PC-9 (cell line): ENCODE results near the gene MFNG. TPM values are rescaled to one million over a fixed set of nuclear protein-coding genes. Genes with fewer than 3 reads are reported as not detected.

Experiments used
- Bru-seq: library from RNA; stranded (reverse); fragments of 400-500 nt; gene quantifications from one replicate; lab custom pipeline; 2021; lab: Mats Ljungman, UMichigan
- BruChase-seq, 2 experiments: library from RNA; stranded (reverse); fragments of 400-500 nt; gene quantifications; one replicate each; lab custom pipeline; 2021; lab: Mats Ljungman, UMichigan
- BruUV-seq: library from RNA; stranded (reverse); fragments of 400-500 nt; replicated peaks from 2 replicates; lab custom pipeline; 2021; lab: Mats Ljungman, UMichigan
- CTCF ChIA-PET: fragments of 300-600 bp; sonication (Branson Sonifier 250); formaldehyde crosslinking; loops from one replicate; lab custom pipeline; 2022; ENCODE audit warnings: antibody characterized with exemption; lab: Charles Lee
- POLR2A ChIA-PET: fragments of 300-600 bp; sonication (Branson Sonifier 250); formaldehyde crosslinking; loops from one replicate; lab custom pipeline; 2022; ENCODE audit warnings: antibody characterized with exemption; ENCODE audit not compliant: unreplicated experiment; lab: Charles Lee
- DNase-seq, 2 experiments: peaks; one replicate each; pipeline versions ENCODE4 v3.0.0 to v3.0.0-alpha.2; 2015 to 2022; ENCODE audit warnings: mixed read lengths in 1 of 2
- H2AFZ ChIP-seq: fragments of 200-600 bp; sonication (generic); 2 replicates; pipeline ENCODE4 v1.8.1; 2017; ENCODE audit warnings: antibody characterized with exemption
- H3F3A ChIP-seq: fragments of 200-600 bp; sonication (generic); 2 replicates; pipeline ENCODE4 v1.8.1; 2017; ENCODE audit warnings: antibody characterized with exemption, mild to moderate bottlenecking, low read depth; ENCODE audit not compliant: insufficient read depth
- H3K27ac ChIP-seq: fragments of 200-600 bp; sonication (generic); 2 replicates; pipeline ENCODE4 v1.6.1; 2016; ENCODE audit warnings: mixed run types
- H3K27me3 ChIP-seq: fragments of 200-600 bp; sonication (generic); 2 replicates; pipeline ENCODE4 v1.6.1; 2016; ENCODE audit warnings: low read depth, mixed run types; ENCODE audit not compliant: insufficient read depth
- H3K36me3 ChIP-seq: fragments of 200-600 bp; sonication (generic); 2 replicates; pipeline ENCODE4 v1.6.1; 2016; ENCODE audit warnings: low read depth, mixed run types
- H3K4me1 ChIP-seq: fragments of 200-600 bp; sonication (generic); replicated peaks from 2 replicates; pipeline ENCODE4 v1.6.1; 2016; ENCODE audit warnings: mixed run types; ENCODE audit not compliant: insufficient read depth
- H3K4me2 ChIP-seq: fragments of 200-600 bp; sonication (generic); 2 replicates; pipeline ENCODE4 v1.6.1; 2017; ENCODE audit warnings: mixed run types
- H3K4me3 ChIP-seq: fragments of 200-600 bp; sonication (generic); 2 replicates; pipeline ENCODE4 v1.6.1; 2016; ENCODE audit warnings: mixed run types
- H3K79me2 ChIP-seq: fragments of 200-600 bp; sonication (generic); 2 replicates; pipeline ENCODE4 v1.6.1; 2017; ENCODE audit warnings: low read depth, mixed run types
- H3K9me2 ChIP-seq: fragments of 200-600 bp; sonication (generic); 2 replicates; pipeline ENCODE4 v1.8.1; 2017; ENCODE audit warnings: mild to moderate bottlenecking; ENCODE audit not compliant: insufficient read depth
- H3K9me3 ChIP-seq: fragments of 200-600 bp; sonication (generic); 2 replicates; pipeline ENCODE4 v1.8.1; 2016; ENCODE audit warnings: low read depth; ENCODE audit not compliant: insufficient read depth
- H4K20me1 ChIP-seq: fragments of 200-600 bp; sonication (generic); 2 replicates; pipeline ENCODE4 v1.8.1; 2017; ENCODE audit not compliant: insufficient read depth
- EZH2 ChIP-seq: fragments of 200-600 bp; sonication (generic); IDR thresholded peaks from 2 replicates; pipeline ENCODE4 v1.8.0; 2017; ENCODE audit warnings: antibody characterized with exemption, low read depth
- intact Hi-C: fragments of 100-400 bp; cut with micrococcal nuclease; formaldehyde crosslinking; loops from one replicate; pipeline ENCODE4 v1.10.0; 2022; ENCODE audit not compliant: unreplicated experiment
- long read RNA-seq: library from polyadenylated mRNA; stranded (forward); transcript quantifications from one replicate; pipeline ENCODE4 v2.0.0, GENCODE V29; 2022
- total RNA-seq: library from RNA; stranded (reverse); gene quantifications from 2 replicates; pipeline ENCODE4 v1.2.3, GENCODE V29; 2021
- TF ChIP-seq, protein P1 (sequence below): fragments of 200-600 bp; sonication (generic); conservative IDR thresholded peaks from 2 replicates; pipeline ENCODE4 v1.6.1; 2017; ENCODE audit warnings: mixed run types, antibody characterized with exemption, mild to moderate bottlenecking, moderate library complexity

Gene MFNG, protein sequence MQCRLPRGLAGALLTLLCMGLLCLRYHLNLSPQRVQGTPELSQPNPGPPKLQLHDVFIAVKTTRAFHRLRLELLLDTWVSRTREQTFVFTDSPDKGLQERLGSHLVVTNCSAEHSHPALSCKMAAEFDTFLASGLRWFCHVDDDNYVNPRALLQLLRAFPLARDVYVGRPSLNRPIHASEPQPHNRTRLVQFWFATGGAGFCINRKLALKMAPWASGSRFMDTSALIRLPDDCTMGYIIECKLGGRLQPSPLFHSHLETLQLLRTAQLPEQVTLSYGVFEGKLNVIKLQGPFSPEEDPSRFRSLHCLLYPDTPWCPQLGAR
- total RNA-seq, result 26.0 and 28.1 TPM in 2 replicates
- percentile 57 among the genes with signal in this experiment for Bru-seq, nascent RNA
- percentile 67 among the genes with signal in this experiment for BruChase-seq, experiment 1, labeled RNA remaining after a 2-hour chase
- BruChase-seq, experiment 2, labeled RNA remaining after a 6-hour chase, result percentile 70 among the genes with signal in this experiment
- long read RNA-seq, partial matches to known transcripts, result 1 of 6 reads
- long read RNA-seq, other reads (novel, unspliced or antisense), result 4 of 6 reads

DNA sequence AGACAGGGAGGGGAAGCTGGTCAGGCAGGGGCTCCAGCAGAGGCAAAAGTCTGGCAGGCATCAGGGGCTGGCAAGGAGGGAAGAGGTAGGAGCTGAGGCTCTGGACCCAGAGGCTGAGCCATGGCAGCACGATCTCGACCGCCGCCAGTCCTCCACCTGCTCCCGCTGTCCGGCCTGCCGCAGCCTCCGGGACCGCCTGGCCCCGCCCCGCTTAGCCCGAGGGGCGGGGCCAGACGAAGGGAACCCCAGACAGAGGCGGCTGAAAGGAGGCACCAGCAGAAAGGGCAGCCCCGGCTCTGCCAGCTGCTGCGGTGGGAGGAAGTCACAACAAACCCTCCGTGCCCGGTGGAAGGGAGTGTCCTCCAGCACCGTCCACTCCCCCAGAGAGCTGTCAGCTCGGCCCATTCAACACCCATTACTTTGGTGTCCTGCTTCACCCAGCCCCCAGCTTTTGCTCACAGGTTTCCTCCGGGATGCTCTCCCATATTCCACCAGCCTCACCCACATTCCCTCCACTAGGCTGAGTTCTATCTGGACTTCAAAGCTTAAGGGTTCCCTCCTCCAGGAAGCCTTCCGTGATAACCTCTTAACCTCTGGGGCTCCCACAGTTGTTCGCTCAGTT lies at the start of gene MFNG:
MFNG (minus strand) TSS at position 161 of the 622 bp plus-strand sequence. CDS start 207 bp downstream, outside the sequence.
- intact Hi-C loops, result no loop called here
- H3K4me2 ChIP-seq, result no peak within 1 kb of the TSS

DNA sequence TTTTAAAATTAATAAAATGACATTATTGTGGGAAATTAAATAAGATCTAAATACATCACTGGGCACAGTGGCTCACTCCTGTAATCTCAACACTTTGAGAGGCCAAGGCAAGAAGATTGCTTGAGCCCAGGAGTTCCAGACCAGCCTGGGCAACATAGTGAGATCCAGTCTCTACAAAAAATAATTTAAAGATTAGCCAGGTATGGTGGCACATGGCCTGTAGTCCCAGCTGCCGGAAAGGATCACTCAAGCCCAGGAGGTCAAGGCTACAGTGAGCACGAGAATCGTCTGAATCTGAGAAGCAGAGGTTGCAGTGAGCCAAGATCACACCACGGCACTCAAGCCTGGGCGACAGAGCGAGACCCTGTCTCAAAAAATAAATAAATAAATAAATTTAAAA lies 49.0 kb upstream of the MFNG start:
- ChIA-PET POLR2A (no interaction called here), CTCF (no interaction called here)
- no peak for DNase-seq
- no peak for TF ChIP-seq EZH2
- TF ChIP-seq, protein P1, sequence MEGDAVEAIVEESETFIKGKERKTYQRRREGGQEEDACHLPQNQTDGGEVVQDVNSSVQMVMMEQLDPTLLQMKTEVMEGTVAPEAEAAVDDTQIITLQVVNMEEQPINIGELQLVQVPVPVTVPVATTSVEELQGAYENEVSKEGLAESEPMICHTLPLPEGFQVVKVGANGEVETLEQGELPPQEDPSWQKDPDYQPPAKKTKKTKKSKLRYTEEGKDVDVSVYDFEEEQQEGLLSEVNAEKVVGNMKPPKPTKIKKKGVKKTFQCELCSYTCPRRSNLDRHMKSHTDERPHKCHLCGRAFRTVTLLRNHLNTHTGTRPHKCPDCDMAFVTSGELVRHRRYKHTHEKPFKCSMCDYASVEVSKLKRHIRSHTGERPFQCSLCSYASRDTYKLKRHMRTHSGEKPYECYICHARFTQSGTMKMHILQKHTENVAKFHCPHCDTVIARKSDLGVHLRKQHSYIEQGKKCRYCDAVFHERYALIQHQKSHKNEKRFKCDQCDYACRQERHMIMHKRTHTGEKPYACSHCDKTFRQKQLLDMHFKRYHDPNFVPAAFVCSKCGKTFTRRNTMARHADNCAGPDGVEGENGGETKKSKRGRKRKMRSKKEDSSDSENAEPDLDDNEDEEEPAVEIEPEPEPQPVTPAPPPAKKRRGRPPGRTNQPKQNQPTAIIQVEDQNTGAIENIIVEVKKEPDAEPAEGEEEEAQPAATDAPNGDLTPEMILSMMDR, result no peak
- H3K4me3 ChIP-seq, result no peak overlapping the region
- peaks cover 42% of the 10 kb centered on the region for H3K4me1 ChIP-seq
- H3K9me3 ChIP-seq, result no peaks in the 10 kb centered on the region
- H3F3A ChIP-seq, result peaks cover 39% of the 10 kb centered on the region
- BruUV-seq, result no TSS peak
- no peaks in the 10 kb centered on the region for H3K79me2 ChIP-seq
- H3K9me2 ChIP-seq, result no peaks in the 10 kb centered on the region
- no peaks in the 10 kb centered on the region for H4K20me1 ChIP-seq
- no peaks in the 10 kb centered on the region for H3K27me3 ChIP-seq
- H3K27ac ChIP-seq, result peak overlapping the region; percentile 79; the same call in 1 of the 2 replicates
- H3K4me2 ChIP-seq, result no peak overlapping the region
- H3K36me3 ChIP-seq, result no peaks in the 10 kb centered on the region
- intact Hi-C loops, result loop anchor here (10.0 kb wide), 1 partner anchor 430 kb away; no protein-coding TSS in a partner anchor
- H2AFZ ChIP-seq, result no peak overlapping the region

More for the DNA sequence above, at the start of gene MFNG:
- H4K20me1 ChIP-seq, result no peaks in the 10 kb centered on the region
- H3K9me3 ChIP-seq, result no peaks in the 10 kb centered on the region
- no peak within 1 kb of the TSS for H3K27ac ChIP-seq
- H3K4me3 ChIP-seq, result no peak within 1 kb of the TSS
- H3K79me2 ChIP-seq, result no peaks in the 10 kb centered on the region
- DNase-seq, result no peak
- no peak within 1 kb of the TSS for H2AFZ ChIP-seq
- no TSS peak for BruUV-seq
- no peaks in the 10 kb centered on the region for H3K4me1 ChIP-seq
- H3K9me2 ChIP-seq, result no peaks in the 10 kb centered on the region
- peaks cover 20% of the 10 kb centered on the region for H3F3A ChIP-seq
- no peaks in the 10 kb centered on the region for H3K27me3 ChIP-seq
- no peak for TF ChIP-seq EZH2
- TF ChIP-seq, protein P1, result no peak
- H3K36me3 ChIP-seq, result no peaks in the 10 kb centered on the region
- ChIA-PET POLR2A (no interaction called here), CTCF (interaction anchor here (0.6 kb wide), 2 partner anchors 137 to 196 kb away, joined by 4 to 5 read pairs; no protein-coding TSS in a partner anchor)

DNA sequence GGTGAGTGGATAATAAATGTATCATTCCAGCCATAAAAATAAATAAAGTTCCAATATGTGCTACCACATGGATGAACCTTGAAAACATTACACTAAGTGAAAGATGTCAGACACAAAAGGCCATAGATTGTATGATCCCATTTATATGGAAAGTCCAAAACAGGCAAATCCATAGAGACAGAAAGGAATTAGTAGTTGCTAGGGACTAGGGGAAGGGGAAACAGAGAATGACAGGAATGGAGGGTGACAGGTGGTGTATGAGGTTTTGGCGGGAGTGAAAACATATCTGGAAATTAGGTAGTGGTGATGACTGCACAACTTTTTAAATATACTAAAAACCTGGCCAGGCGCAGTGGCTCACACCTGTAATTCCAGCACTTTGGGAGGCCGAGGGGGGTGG lies 48.3 kb upstream of the MFNG start:
- Histone ChIP-seq H3K27ac (peak overlapping the region; percentile 79), H3K79me2 (no peaks in the 10 kb centered on the region), H3K36me3 (no peaks in the 10 kb centered on the region), H3K27me3 (no peaks in the 10 kb centered on the region), H2AFZ (no peak overlapping the region), H3K4me3 (0 out of 2 replicates have a peak overlapping the region, but pooled peaks have one; percentile 15), H3K9me2 (no peaks in the 10 kb centered on the region), H3K9me3 (no peaks in the 10 kb centered on the region), H4K20me1 (no peaks in the 10 kb centered on the region), H3K4me1 (peaks cover 43% of the 10 kb centered on the region), H3F3A (peaks cover 37% of the 10 kb centered on the region), H3K4me2 (peak overlapping the region; percentile 61)
- DNase-seq, result no peak
- TF ChIP-seq, protein P1, result no peak
- no peak for TF ChIP-seq EZH2
- ChIA-PET CTCF (no interaction called here), POLR2A (interaction anchor here (0.6 to 0.8 kb wide), 2 partner anchors 16 to 22 kb away, joined by 3 to 5 read pairs; partner anchors contain the start of gene CARD10)
- BruUV-seq, result no TSS peak
- intact Hi-C loops, result loop anchor here (10.0 kb wide), 1 partner anchor 430 kb away; no protein-coding TSS in a partner anchor
